Activated CD4-positive, CD25-positive, alpha-beta regulatory T cell treated with anti-CD3 and anti-CD28 coated beads, Interleukin-2, amount 50 U/mL, for 24 hours (primary cell): ENCODE results near the gene HTR1D.

Experiments used
- ATAC-seq, 2 donors: fragments of 150-1000 bp; cut with Tn5 transposase; one replicate each; pipeline ENCODE4 v1.10.0; 2021; ENCODE audit warnings: mild to moderate bottlenecking in 1 of 2, moderate library complexity in 1 of 2

HTR1D gene

DNA sequence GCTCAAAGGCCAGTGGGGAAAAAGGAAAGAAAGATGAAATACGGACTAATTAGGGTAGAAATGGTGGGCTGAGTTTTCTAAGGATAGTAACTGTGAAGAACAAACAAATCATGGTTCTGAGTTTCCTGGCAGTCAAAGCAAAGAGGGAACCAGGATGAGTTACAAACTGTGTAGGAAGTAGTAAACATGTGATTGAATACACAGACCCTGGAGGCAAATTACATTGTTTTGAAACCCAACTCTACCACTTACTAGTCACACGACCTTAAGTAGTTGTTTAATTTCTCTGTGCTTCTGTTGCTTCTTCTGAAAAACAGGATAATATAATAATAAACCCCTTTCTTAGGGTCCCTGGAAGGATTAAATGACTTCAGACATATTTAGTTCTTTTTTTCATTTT is 37.4 kb downstream of the HTR1D start:
- no peak for ATAC-seq

DNA sequence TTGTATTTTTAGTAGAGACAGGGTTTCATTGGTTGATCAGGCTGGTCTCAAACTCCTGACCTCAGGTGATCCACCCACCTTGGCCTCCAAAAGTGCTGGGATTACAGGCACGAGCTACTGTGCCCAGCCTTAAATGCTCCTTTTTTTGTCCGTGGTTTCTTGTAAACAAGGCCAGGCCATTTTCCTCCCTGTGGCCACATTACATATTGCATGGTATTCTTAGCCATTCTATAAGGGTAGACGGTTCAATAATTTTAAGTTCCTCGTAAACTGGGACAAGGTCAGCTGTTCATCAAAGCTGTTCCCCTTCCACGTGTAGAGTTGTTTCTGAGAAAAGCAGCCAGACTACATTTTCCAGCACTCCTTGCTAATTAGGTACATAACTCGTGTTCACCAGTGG is 38.4 kb downstream of the HTR1D start:
- no peak for ATAC-seq

GRCh38 chr1:23178414-23178813 is 38.9 kb downstream of the HTR1D start:
- ATAC-seq = no peak

DNA sequence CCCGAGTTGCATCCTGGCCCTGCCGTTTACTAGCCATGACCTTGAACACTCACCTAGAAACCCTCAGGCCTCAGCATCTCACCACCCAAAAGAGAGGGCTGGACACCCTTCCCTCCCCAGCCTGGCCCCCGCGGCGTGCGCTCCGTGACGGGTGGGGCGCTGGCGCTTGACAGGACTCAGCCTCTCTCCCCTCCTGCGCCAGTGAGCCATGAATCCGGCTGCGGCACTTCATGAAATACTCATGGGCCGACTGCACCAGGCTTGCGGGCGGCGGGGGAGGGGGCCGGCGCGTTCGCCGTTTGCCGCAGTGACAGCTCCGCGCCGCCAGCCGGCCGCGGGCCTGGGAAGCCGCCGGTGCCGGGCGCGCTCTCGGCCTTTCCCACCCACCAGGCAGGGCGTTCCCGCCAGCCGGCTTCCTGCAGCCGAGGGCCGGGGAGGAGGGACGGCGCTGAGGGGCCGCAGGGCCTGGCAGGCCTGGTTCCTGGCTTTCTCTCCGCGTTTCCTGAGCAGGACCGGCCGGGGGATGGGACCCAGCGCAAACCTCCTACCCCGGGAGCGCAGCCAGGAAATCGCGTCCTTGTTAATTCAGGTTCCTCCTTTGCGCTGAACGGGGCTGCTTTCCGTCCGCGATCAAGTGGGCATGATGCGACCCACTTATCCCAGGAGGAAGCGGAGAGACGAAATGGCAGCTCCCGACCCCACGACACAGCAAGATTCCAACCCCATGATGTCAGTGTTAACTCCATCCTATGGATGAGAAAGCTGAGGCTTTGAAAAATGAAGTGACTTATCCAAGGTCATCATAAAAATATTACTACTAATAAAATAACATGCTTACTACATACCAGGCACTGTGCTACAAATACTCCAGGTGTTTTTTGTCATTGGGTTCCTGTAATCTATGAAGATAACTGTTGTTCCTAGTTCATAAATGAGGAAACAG is 39.6 kb downstream of the HTR1D start:
- ATAC-seq = peak; percentile 78 to 83

DNA sequence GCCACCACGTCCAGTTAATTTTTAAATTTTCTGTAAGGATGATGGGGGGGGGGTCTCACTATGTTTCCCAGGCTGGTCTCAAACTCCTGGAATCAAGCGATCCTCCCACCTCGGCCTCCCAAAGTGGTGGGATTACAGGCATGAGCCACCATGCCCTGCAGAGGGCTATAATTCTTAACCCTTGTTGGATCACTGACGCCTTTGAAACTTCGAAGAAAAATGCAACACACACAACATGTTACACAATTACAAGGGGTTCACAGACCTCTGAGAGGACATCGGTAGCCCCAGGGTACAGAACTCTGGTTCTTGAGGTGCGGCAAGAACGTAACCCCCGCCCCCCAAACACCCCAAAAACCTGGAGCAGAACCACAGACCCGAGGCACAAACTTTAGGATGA is 40.3 kb downstream of the HTR1D start:
- ATAC-seq = no peak

GRCh38 chr1:23174426-23175110 is 42.7 kb downstream of the HTR1D start:
- peak; percentile 25 to 49 for ATAC-seq

DNA sequence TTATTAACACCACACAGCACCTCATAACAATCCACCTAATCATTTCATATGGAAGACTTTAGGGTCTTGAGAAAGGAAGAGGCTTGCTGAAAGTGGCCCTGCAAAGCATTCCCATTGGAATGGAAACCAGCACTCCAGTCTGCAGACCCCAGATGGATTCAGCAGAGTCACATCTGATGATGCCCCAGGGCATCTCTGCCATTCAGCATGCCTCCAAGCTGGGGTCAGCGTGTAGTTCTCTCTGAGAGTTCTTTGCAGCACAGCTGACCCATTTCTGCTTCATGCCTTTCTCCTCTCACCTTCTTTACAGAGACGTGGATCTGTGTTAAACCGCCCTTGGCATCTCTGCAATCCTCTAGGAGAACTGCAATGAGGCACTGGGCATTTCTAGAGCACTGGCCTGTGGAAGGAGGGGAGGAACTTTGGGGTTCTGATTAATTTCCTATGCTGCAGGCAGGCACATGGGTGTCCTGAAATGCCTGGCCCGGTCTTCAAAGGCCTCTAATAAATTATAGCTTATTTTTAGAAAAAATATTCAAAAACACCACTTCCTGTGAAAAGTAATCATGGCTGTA is 46.0 kb downstream of the HTR1D start:
- ATAC-seq = no peak

GRCh38 chr1:23169727-23170335 is 47.5 kb downstream of the HTR1D start:
- no peak for ATAC-seq

DNA sequence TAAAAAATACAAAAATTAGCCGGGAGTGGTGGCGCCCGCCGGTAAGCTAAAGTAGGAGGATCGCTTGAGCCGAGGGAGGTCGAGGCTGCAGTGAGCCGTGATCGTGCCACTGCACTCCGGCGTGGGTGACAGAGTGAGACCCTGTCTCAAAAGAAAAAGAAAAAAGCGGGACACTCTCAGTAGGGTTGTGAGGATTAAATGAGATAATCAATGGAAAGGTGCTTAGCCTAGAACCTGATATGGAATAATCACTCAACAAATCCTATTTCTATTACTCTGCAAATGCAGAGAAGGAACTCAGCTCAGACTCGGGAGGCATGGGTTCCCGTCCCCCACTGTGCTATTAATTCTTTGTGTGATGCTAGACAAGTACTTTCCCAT is 48.1 kb downstream of the HTR1D start:
- no peak for ATAC-seq

GRCh38 chr1:23168445-23169194 is 48.7 kb downstream of the HTR1D start, which contains the start of gene LUZP1:
LUZP1 (minus strand) TSS chr1:23168856.
- ATAC-seq = peak; percentile 78 to 84

DNA sequence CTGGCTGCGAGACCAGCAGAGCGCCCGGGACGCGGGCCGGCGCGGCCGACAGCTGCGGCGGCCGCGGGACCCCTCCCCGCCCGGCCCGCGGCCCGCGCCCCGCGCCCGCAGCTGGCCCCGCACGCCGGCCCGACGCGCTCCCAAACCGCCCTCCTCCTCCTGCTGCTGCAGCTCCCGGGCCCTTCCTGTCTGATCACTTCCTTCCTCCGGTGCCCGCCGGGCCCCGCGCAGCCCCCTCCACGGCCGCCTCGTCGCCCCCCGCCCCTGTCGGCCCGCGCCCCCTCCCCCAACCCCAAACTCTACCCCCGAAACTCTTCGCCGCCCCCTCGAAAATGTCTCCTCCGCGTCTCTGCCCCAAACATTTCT is 49.2 kb downstream of the HTR1D start:
- ATAC-seq = peak; percentile 37 to 49

DNA sequence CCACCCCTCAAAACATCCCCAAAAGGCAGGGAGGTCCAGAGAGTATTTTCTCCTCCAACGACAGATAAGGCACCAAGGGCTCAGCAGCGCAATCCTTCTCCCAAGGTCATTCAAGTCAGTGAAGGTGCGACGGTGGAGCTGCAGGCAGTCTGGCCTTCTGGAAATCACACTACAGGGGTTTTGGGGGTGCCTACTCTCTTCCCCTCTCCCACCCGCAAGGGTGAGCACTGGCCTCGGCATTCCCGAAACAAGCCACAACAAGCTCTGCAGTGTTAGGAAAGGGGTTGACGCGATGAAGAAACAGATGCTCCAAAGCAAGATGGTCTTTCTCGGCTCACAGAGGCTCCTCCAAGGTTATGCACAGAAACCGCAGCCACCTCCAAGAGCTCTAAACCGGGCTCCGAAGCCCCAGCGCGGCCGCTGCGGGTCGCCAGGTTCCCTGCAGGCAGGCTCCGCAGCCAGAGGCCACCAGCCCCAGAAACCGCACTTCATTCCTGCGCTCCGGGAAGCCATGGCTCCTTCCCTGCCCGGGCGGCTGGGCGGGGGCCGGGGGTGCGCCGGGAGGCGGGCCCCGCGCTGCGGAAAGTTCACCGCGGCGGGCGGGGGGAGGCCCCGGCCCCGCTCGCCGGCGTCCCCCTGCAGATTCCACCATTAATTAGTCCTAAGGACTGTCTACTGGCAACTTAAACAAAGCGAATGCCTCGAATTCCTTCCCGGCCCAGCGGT is 49.8 kb downstream of the HTR1D start:
- ATAC-seq = peak; percentile 9 to 18

GRCh38 chr1:23166854-23167253 is 50.4 kb downstream of the HTR1D start:
- ATAC-seq = no peak

- no peak for ATAC-seq
Observed at GRCh38 chr1:23163395-23163794, 53.9 kb downstream of the HTR1D start.

- ATAC-seq = no peak
Observed at GRCh38 chr1:23159963-23160877, 57.1 kb downstream of the HTR1D start.

- ATAC-seq = no peak
Observed at GRCh38 chr1:23156940-23157339, 60.4 kb downstream of the HTR1D start.

- no peak for ATAC-seq
Observed at GRCh38 chr1:23152966-23153684, 64.2 kb downstream of the HTR1D start.

GRCh38 chr1:23150742-23151141 is 66.6 kb downstream of the HTR1D start:
- ATAC-seq = no peak

GRCh38 chr1:23150125-23150524 is 67.2 kb downstream of the HTR1D start:
- no peak for ATAC-seq

DNA sequence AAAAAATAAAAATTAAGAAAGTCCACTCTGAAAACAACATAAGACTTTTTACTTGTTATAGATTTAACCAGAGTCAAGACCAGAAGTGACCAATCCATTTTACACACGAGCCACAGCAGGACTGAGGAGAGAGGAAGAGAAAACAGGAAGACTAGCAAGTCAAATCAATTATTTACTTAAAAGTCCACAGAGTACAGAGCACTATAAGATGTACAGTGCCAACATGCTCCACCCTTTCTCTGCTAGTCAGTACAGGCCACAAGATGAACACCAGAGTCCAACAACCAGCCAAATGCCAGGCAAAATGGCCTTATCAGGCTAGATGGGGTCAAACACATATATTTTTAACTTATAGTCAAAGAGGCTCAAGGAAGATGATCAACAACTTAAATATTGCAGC is 68.2 kb downstream of the HTR1D start:
- ATAC-seq = no peak
